HCT116 (cell line): ENCODE results near the gene CDA. TPM values are rescaled to one million over a fixed set of nuclear protein-coding genes. Genes with fewer than 3 reads are reported as not detected.

ENCODE experiments used
- ATAC-seq: fragments of 200-7000 bp; cut with Tn5 transposase; 2 replicates; pipeline ENCODE4 v1.9.1; 2020; ENCODE audit warnings: mild to moderate bottlenecking, moderate library complexity
- BruUV-seq: library from RNA; stranded (reverse); fragments of 400-500 nt; replicated peaks from 2 replicates; lab custom pipeline; 2021; lab: Mats Ljungman, UMichigan
- CTCF ChIA-PET: fragments of 300-600 bp; sonication (Branson Sonifier 250); formaldehyde crosslinking; loops from one replicate; lab custom pipeline; 2021; ENCODE audit warnings: antibody characterized with exemption; lab: Charles Lee
- POLR2A ChIA-PET: fragments of 300-600, 350-600 bp; sonication (Branson Sonifier 250); formaldehyde crosslinking; loops from one replicate; lab custom pipeline; 2021; ENCODE audit warnings: antibody characterized with exemption; lab: Charles Lee
- RAD21 ChIA-PET, 2 experiments: fragments of 300-600 bp; sonication (Branson Sonifier 250); formaldehyde crosslinking; loops; one replicate each; lab custom pipeline; 2023; ENCODE audit warnings: low total read pairs in 2 of 2; ENCODE audit not compliant: uncharacterized antibody in 2 of 2, unreplicated experiment in 2 of 2, low non-redundant PET in 1 of 2; lab: Charles Lee
- DNase-seq: peaks from one replicate; pipeline ENCODE4 v3.0.0-alpha.2; 2010; ENCODE audit warnings: low read depth, low spot score
- H2AFZ ChIP-seq: fragments of 200-600 bp; shearing (Covaris generic), sonication (generic); 2 replicates; pipeline ENCODE4 v1.6.1; 2017; ENCODE audit warnings: low read depth, mixed run types, mixed read lengths, antibody characterized with exemption, low read length; ENCODE audit not compliant: poor library complexity, severe bottlenecking
- H3K27ac ChIP-seq: 2 replicates; pipeline ENCODE4 v1.5.1; 2012; ENCODE audit warnings: low read depth, low read length
- H3K27me3 ChIP-seq: fragments of 200-600 bp; sonication (generic); 2 replicates; pipeline ENCODE4 v1.6.1; 2016; ENCODE audit warnings: mixed run types, low read length, mixed read lengths; ENCODE audit not compliant: insufficient read depth
- H3K36me3 ChIP-seq, 2 experiments: fragments of 200-500 bp in 1 of 2; fragments of 200-600 bp in 1 of 2; sonication (Bioruptor generic) in 1 of 2; sonication (generic) in 1 of 2; 2 replicates each; pipeline versions ENCODE4 v1.5.1 to v1.6.1; 2014 to 2016; ENCODE audit warnings: low read length in 2 of 2, inconsistent platforms in 1 of 2, mixed read lengths in 1 of 2, mixed run types in 1 of 2; ENCODE audit not compliant: insufficient read depth in 2 of 2, control insufficient read depth in 1 of 2
- H3K4me1 ChIP-seq, 2 experiments: fragments of 200-600 bp in 1 of 2; sonication (generic) in 1 of 2; 2 replicates each; pipeline versions ENCODE4 v1.5.1 to v1.6.1; 2012 to 2017; ENCODE audit warnings: low read length in 2 of 2, inconsistent platforms in 1 of 2, mild to moderate bottlenecking in 1 of 2, mixed read lengths in 1 of 2, mixed run types in 1 of 2, moderate library complexity in 1 of 2; ENCODE audit not compliant: insufficient read depth in 2 of 2, control insufficient read depth in 1 of 2
- H3K4me2 ChIP-seq: fragments of 200-600 bp; sonication (generic); 2 replicates; pipeline ENCODE4 v1.6.1; 2017; ENCODE audit warnings: mixed run types, low read length, mixed read lengths
- H3K4me3 ChIP-seq, 2 experiments: fragments of 200-600 bp in 1 of 2; sonication (generic) in 1 of 2; replicated peaks in 1 of 2; 2 replicates each; pipeline ENCODE4 v1.5.1; 2011 to 2016; ENCODE audit warnings: low read length in 2 of 2, control low read depth in 1 of 2, low read depth in 1 of 2, mild to moderate bottlenecking in 1 of 2, mixed read lengths in 1 of 2, mixed run types in 1 of 2
- H3K79me2 ChIP-seq: fragments of 200-600 bp; sonication (generic); 2 replicates; pipeline ENCODE4 v1.6.1; 2017; ENCODE audit warnings: mild to moderate bottlenecking, mixed run types, low read length, moderate library complexity, mixed read lengths; ENCODE audit not compliant: insufficient read depth
- H3K9ac ChIP-seq: fragments of 200-600 bp; sonication (generic); 2 replicates; pipeline ENCODE4 v1.6.1; 2016; ENCODE audit warnings: low read length, mixed read lengths
- H3K9me2 ChIP-seq: fragments of 200-600 bp; sonication (generic), shearing (Covaris generic); 2 replicates; pipeline ENCODE4 v1.6.1; 2017; ENCODE audit warnings: mixed run types, mild to moderate bottlenecking, moderate library complexity; ENCODE audit not compliant: insufficient read depth
- H3K9me3 ChIP-seq, 2 experiments: fragments of 200-500 bp in 1 of 2; fragments of 200-600 bp in 1 of 2; sonication (Bioruptor generic) in 1 of 2; sonication (generic) in 1 of 2; 2 replicates each; pipeline ENCODE4 v1.6.1; 2014 to 2017; ENCODE audit warnings: low read length in 2 of 2, mixed read lengths in 2 of 2, inconsistent platforms in 1 of 2, low read depth in 1 of 2, mild to moderate bottlenecking in 1 of 2, mixed run types in 1 of 2, moderate library complexity in 1 of 2; ENCODE audit not compliant: control insufficient read depth in 1 of 2, insufficient read depth in 1 of 2
- H4K20me1 ChIP-seq: fragments of 200-600 bp; sonication (generic), shearing (Covaris generic); 2 replicates; pipeline ENCODE4 v1.6.1; 2017; ENCODE audit warnings: mixed run types, mild to moderate bottlenecking, moderate library complexity; ENCODE audit not compliant: insufficient read depth
- CBX3 ChIP-seq: IDR thresholded peaks from 2 replicates; pipeline ENCODE4 v1.6.1; 2012; ENCODE audit warnings: low read depth
- CTCF ChIP-seq, 3 experiments: fragments of 200-600 bp in 1 of 3; sonication (generic) in 1 of 3; IDR thresholded peaks in 2 of 3; conservative IDR thresholded peaks in 1 of 3; 2 replicates each; pipeline ENCODE4 v1.5.1; 2012 to 2017; ENCODE audit warnings: low read depth in 2 of 3, low read length in 2 of 3, antibody characterized with exemption in 1 of 3, borderline replicate concordance in 1 of 3, control low read depth in 1 of 3, mild to moderate bottlenecking in 1 of 3, mixed read lengths in 1 of 3, mixed run types in 1 of 3, moderate library complexity in 1 of 3; ENCODE audit not compliant: insufficient read depth in 1 of 3
- ELF1 ChIP-seq: IDR thresholded peaks from 2 replicates; pipeline ENCODE4 v1.6.1; 2012; ENCODE audit warnings: low read depth, borderline replicate concordance
- FOSL1 ChIP-seq: IDR thresholded peaks from 2 replicates; pipeline ENCODE4 v1.6.1; 2012; ENCODE audit warnings: low read depth
- MAX ChIP-seq: IDR thresholded peaks from 2 replicates; pipeline ENCODE4 v1.6.1; 2012
- POLR2A ChIP-seq: IDR thresholded peaks from 2 replicates; pipeline ENCODE4 v1.7.0; 2011; ENCODE audit warnings: borderline replicate concordance; ENCODE audit not compliant: insufficient read depth, insufficient read length; ENCODE audit errors: extremely low read depth
- REST ChIP-seq: IDR thresholded peaks from 2 replicates; pipeline ENCODE4 v1.6.1; 2012; ENCODE audit warnings: low read depth
- SIN3A ChIP-seq: IDR thresholded peaks from 2 replicates; pipeline ENCODE4 v1.6.1; 2012; ENCODE audit warnings: low read depth
- YY1 ChIP-seq: IDR thresholded peaks from 2 replicates; pipeline ENCODE4 v1.6.1; 2011; ENCODE audit warnings: low read length, low read depth, moderate library complexity, mild to moderate bottlenecking; ENCODE audit not compliant: insufficient replicate concordance; ENCODE audit errors: extremely low read depth
- ZNF274 ChIP-seq: fragments of 200-500 bp; sonication (Bioruptor generic); IDR thresholded peaks from 2 replicates; pipeline ENCODE4 v1.6.1; 2014; ENCODE audit warnings: mild to moderate bottlenecking, low read depth, low read length, inconsistent platforms
- intact Hi-C: fragments of 100-400 bp; cut with micrococcal nuclease; formaldehyde crosslinking; loops from 2 replicates; pipeline ENCODE4 v1.10.0; 2022
- total RNA-seq: library from RNA; stranded (reverse); gene quantifications from one replicate; pipeline ENCODE4 v1.2.1, GENCODE V29; 2021; ENCODE audit not compliant: unreplicated experiment

CDA gene
- total RNA-seq, 1 experiment from 2014 or later, result 28.6 TPM

GRCh38 chr1:20555025-20555757 is 33.7 kb upstream of the CDA start (continued):
- TF ChIP-seq CTCF (IDR thresholded peaks at IDR 0.05 in 2 of 3, conservative IDR thresholded peaks at IDR 0.05 in 1 of 3; ENCODE audit: borderline replicate concordance in 1 of 3, insufficient read depth in 1 of 3, low read depth in 2 of 3, low read length in 2 of 3), result no peak

GRCh38 chr1:20555758-20556120 is 33.2 kb upstream of the CDA start:
- no peak for TF ChIP-seq FOSL1
- TF ChIP-seq CBX3, result no peak
- no peak for TF ChIP-seq ZNF274
- no peak for TF ChIP-seq POLR2A
- TF ChIP-seq ELF1, result no peak
- TF ChIP-seq YY1, result no peak
- TF ChIP-seq MAX, result no peak
- TF ChIP-seq CTCF (IDR thresholded peaks at IDR 0.05 in 2 of 3, conservative IDR thresholded peaks at IDR 0.05 in 1 of 3; ENCODE audit: borderline replicate concordance in 1 of 3, insufficient read depth in 1 of 3, low read depth in 2 of 3, low read length in 2 of 3), result no peak
- TF ChIP-seq SIN3A, result no peak
- TF ChIP-seq REST, result no peak
- TF ChIP-seq, all 23 proteins: peak for 0
- Histone ChIP-seq H3K4me3 (no peak overlapping the region), H3K36me3 (no peaks in the 10 kb centered on the region), H3K9me2 (no peaks in the 10 kb centered on the region), H2AFZ (no peak overlapping the region), H3K9me3 (no peaks in the 10 kb centered on the region), H3K9ac (no peak overlapping the region), H3K27ac (no peak overlapping the region), H3K27me3 (no peaks in the 10 kb centered on the region), H4K20me1 (no peaks in the 10 kb centered on the region), H3K4me2 (no peak overlapping the region), H3K79me2 (no peaks in the 10 kb centered on the region), H3K4me1 (no peaks in the 10 kb centered on the region)
- ChIA-PET CTCF (no interaction called here), POLR2A (no interaction called here), RAD21 (no interaction called here)
- intact Hi-C loops, result no loop called here
- DNase-seq, result no peak
- ATAC-seq, result no peak
- no TSS peak for BruUV-seq
